Stimulated activated CD4-positive, alpha-beta T cell treated with anti-CD3 and anti-CD28 coated beads, Interleukin-12 subunit alpha, Interleukin-12 subunit beta, amount 100 ng/mL, for 24 hours (primary cell): ENCODE measurements around the gene NUDT6.

ENCODE experiments used
- DNase-seq, 2 experiments: peaks; one replicate each; pipeline ENCODE4 v3.0.0-alpha.2; 2020; ENCODE audit warnings: low read depth in 2 of 2

NUDT6 gene

DNA sequence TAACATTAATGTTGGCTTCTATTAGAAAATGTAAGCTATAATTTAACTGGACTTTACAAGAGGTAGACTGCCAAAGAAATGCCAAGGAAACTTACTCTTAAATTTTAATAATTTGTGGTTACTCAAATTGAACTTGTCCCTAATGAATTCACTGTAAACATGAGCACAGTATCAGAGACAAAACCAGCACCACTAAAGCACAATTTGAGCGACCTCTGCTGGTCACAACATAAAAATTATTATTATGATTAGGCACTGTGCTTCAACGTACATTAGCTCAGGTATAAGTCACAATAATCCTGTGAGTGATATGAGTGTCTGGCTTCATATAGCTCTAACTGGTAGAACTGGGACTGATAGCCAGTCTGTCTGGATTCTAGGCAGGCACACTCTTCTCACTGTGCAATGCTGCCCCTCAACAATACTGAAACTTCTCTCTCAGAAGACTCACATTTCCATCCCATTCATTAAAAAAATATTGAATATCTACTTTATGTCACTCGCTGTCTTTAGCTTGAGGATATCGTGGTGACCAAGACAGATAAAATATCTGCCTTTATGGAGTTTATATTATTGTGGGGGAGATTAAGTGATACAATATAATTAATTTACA is 8.0 kb downstream of the NUDT6 start:
- no peak for DNase-seq

DNA sequence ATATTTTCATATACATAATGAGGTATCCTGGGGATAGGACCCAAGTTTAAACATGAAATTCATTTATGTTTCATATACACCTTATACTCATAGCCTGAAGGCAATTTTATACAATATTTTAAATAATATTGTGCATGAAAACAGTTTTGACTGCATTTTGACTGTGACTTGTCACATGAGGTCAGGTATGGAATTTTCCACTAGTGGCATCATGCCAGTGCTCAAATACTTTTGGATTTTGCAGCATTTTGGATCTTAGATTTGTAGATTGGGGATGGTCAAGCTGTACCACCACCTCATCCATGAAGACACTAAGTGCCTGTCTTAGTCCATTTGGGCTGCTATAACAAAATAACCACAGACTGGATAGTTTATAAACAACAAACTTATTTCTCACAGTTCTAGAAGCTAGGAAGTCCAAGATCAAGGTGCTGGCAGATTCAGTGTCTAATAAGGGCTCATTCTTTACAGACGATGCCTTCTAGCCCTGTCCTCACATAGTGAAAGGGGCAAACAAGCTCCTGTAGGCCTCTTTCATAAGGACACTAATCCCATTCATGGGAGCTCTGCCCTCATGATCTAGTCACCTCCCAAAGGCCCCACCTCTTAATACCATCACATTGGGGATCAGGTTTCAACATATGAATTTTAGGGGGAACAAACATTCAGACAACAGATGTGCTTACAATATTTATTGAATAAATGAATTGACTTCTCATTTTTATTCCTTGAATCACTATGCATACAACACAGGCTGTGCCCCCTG is 9.4 kb downstream of the NUDT6 start:
- no peak for DNase-seq

DNA sequence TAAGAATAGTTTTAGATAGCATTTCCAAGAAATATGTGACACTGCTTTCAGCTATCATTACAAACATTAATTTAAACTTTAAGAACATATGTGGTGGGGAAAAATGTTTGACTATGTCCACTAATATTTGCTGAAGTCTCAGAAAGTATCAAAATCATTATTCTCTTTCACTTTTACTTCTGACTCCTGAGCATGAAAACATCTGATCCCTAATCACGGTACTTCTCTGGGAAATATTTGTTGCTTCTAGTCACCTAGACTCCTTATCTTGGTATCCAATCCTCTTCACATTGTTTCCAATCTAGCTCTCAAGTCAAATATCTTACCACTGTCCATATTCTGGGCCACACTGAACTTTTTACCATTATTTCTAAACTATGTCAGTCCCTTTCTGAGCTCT is 10.8 kb downstream of the NUDT6 start:
- no peak for DNase-seq

DNA sequence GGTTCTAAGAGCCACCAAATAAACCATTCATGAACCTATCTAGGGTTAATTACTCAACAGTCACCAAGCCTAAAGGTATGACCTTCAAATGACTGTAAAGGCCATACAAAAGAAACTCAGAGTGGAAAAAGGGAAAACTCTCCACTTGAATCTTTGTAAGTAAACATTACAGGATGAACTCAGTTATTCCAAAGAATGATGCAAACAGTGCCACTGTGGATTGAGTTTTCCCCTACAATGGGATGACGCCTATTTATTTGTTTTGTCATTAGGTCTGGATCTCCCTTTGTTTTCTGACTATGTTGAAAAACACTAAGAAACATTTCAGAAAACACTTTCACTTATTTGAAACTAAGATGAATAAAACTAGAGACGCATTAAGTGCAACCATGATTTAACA is 12.7 kb downstream of the NUDT6 start:
- DNase-seq: no peak

DNA sequence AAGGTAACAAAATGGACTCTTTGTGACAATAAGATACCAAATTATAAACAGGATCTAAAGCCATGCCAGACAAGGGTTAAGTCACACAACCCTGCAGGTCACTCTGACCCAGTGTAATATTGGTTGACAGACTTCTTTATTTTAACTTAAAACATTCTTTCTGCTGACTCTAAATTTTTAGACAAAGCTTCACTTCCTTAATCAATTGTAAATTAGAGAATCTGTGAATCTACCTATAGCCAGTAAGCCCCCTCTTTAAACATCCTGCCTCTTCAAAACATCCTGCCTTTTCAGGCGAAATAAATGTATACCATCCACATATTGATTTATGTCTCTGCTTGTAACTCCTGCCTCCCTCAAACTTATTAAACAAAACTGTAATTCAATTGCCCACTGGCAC is 14.2 kb downstream of the NUDT6 start:
- no peak for DNase-seq

DNA sequence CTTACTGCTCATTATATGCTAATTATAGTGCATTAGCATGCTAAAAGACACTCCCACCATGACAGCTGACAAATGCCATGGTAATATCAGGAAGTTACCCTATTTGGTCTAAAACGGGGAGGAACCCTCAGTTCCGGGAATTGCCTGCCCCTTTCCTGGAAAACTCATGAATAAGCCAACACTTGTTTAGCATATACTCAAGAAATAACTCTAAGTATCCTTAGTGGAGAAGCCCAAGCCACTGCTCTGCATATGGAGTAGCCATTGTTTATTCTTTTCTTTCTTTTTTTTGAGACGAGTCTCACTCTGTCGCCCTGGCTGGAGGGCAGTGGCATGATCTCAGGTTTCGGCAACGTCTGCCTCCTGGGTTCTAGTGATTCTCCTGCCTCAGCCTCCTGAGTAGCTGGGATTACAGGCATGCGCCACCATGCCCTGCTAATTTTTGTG is 15.5 kb downstream of the NUDT6 start:
- no peak for DNase-seq

DNA sequence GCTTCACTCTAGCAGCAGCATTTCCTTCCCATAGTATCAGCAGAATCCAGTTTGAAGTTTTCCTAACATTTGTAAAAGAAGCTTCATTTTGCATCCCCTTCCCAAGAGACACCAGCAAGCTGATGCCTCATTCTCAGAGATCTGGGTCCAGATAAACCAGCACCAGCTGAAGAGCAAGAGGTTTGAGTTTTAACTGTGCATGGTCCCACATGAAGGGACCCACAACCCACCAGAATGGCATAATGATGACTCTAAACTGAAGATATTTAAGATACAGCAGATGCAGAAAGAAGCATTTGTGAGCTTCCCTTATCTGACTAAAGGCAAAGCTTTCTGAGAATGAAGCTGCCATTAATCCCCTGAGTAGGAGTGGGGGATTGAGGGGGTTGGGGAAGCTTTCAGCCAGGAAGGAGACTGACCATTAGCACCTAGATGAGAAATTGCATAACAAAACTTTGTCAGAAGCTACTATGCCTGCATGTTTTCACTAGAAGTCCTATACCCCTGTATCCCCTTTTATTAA is 18.6 kb downstream of the NUDT6 start:
- DNase-seq: no peak

DNA sequence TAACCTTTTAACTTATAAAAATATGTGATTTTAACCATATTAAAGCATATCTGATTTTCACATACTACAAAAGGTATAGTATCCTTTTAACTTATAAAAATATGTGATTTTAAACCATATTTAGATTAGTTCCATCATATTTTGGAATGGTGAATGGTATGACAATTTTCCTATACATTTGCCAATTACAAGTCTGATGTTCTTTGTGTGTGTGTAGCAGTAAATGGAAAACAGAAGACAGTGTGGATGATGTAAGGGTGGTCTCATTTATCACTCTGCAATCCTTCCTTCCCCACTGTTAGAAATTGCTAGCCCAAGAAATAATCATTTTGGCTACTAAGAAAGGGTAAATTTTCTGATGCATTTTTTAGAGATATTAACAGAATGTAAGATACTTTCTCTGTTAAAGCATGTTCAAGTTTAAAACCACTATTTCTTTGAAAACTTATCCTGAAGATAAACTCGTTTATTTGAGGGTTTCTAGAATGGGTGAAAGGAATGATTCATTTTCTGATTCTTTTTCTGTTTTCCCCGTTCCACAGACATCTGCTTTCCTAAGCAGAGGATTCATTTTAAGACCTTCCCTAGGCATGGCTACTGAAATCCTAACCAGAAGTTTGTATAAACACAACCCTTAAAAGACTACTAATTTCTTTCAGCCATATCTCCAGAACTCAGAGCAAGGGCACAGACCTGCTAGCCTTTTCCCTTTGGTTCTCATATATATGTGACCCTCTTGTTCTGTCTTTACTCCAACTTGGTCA is 21.0 kb downstream of the NUDT6 start:
- no peak for DNase-seq

DNA sequence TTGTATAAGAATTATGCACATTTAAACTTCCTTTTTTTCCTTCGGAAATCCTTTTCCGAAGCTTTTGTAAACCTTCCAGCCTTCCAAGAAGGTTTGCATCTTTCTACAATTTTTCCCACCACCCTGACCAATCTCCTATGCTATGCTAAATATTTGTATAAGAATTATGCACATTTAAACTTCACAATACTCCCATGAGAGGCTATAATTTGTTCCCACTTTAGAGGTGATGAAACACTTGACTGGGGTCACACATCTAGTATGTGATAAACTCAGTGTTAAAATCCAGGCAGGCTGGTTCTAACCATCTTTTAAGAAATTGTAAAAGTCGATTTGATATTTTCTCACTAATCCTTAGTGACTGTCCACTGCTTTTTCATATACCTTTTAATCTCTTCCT is 22.1 kb downstream of the NUDT6 start:
- no peak for DNase-seq

DNA sequence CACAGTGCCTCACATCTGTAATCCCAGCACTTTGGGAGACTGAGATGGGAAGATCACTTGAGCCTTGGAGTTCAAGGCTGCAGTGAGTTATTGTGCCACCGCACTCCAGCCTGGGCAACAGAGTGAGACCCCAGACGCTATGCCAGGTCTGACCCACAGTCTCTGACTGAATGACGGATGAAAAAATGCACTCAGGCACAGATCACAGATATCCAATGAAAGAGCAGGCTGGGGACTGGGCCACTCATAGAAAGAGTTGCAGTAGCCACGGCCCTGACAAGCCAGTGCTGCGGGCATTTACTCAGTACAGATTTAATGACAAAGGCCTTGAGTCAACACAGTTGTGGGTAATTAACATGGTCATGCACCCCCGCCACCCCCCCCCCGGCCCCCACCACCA is 22.7 kb downstream of the NUDT6 start:
- no peak for DNase-seq

DNA sequence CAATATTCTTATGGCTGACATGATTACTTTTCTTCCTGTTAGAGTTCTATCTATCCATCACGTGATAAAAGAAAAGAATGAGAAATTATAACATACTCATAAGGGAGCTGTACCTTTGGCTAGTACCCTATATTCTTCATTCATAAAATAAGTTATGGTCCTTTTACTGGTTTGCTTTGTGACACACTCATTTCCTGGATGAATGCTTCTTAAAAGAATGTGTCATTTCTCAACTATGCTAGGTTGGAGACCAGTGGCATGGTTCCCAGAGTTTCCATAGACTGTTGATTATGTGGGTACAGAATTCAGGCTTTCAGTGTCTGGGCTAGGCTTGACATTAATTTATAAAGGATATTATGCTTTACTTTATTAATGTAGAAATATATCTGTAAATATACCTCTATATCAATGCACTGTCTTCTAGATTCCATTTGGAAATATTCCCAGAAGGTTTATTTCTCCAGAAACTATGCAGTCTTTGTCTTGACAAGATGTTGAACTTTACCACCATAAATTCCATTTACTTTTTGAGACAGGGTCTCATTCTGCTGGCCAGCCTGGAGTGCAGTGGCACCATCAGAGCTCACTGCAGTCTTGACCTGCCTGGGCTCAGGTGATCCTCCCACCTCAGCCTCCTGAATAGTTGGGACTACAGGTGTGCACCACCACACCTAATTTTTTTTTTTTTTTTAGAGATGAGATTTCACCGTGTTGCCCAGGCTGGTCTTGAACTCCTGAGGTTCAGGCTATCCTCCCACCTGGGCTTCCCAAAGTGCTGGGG is 23.8 kb downstream of the NUDT6 start:
- DNase-seq: no peak

DNA sequence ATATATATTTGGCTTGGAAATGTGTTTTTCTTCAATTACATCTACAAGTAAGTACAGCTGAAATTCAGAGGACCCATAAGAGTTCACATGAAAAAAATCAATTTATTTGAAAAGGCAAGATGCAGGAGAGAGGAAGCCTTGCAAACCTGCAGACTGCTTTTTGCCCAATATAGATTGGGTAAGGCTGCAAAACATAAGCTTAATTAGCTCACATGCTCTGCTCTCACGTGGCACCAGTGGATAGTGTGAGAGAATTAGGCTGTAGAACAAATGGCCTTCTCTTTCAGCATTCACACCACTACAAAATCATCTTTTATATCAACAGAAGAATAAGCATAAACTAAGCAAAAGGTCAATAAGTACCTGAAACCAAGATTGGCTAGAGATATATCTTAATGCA is 26.1 kb downstream of the NUDT6 start:
- DNase-seq: no peak

DNA sequence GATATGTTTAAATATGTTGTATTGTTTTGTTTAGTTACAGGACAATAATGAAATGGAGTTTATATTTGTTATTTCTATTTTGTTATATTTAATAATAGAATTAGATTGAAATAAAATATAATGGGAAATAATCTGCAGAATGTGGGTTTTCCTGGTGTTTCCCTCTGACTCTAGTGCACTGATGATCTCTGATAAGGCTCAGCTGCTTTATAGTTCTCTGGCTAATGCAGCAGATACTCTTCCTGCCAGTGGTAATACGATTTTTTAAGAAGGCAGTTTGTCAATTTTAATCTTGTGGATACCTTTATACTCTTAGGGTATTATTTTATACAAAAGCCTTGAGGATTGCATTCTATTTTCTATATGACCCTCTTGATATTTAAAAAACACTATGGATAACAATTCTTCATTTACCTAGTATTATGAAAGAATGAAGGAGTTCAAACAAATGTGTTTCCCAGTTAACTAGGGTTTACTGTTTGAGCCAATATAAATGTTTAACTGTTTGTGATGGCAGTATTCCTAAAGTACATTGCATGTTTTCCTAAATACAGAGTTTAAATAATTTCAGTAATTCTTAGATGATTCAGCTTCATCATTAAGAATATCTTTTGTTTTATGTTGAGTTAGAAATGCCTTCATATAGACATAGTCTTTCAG is 26.9 kb downstream of the NUDT6 start:
- no peak for DNase-seq

DNA sequence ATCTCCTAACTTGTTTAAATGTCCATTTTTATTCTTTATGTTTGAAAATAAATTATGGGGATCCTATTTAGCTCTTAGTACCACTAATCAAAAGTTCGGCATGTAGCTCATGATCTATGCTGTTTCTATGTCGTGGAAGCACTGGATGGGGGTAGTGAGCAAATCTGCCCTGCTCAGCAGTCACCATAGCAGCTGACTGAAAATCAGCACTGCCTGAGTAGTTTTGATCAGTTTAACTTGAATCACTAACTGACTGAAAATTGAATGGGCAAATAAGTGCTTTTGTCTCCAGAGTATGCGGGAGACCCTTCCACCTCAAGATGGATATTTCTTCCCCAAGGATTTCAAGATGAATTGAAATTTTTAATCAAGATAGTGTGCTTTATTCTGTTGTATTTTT is 27.6 kb downstream of the NUDT6 start:
- DNase-seq: no peak

DNA sequence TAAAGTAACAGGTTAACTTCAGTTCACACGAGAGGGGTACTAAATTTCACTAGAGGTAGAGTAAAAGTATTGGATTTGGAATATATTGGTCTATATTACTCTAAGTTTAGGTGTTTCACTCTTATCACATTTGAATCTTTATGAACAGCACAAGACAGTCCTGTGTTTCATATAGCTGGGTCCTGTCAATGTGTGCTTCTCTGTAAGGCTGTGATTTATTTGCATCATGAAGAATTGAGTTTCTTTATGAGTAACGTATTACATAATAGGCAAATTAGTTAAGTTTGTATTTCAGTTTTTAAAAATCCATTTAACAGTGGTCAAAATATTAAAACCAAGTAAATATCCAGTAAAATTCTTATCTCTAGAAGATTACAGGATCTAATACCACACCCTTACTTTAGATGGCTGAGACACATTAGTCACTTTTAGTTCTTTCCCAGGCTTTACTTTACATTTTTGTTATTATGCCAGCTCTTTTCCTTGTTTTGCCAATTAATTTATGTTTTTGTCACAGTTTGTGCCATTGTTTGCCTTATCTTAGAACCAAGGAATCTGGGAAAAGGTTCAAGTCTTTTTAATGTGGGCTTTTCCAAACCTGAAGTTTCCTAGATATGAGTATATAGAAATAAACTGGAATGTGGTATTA is 32.1 kb downstream of the NUDT6 start:
- DNase-seq: no peak

DNA sequence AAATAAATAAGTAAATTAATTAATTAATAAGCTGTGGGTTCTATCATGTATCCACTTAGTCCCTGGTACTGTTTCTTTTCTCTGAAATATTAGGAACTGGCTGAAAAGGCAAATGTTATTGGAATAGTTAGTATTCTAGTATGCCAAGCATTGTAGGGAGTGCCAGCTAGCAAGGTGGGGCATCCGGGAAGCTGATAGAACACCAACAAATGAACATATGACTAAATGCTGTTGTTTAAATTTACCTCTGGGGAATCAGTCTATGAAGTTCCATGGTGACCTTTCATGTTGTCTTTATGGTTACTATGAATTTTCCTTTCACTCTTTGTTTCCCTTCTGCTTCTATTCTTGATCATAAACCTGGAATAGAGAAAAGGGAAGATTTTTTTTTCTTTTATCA is 32.7 kb downstream of the NUDT6 start:
- DNase-seq: no peak

DNA sequence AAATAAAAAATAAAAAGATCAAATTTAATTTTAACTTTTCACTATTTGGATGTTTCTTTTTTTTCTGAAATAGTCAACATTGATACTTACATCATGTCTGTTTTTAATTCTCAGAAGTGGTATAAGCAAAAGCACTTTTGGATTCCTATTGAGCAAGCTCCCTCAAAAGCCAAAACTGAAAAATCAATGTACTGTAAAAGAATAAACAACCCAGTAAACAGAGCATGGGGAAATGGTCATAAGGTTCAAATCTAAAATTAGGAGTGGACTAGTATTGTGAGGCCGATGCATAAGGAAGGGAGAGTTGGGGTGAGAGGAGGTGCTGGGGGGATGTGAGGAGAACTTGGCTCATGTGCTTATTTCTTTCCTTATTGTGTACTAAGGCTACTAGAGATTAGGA is 37.9 kb downstream of the NUDT6 start:
- DNase-seq: no peak

DNA sequence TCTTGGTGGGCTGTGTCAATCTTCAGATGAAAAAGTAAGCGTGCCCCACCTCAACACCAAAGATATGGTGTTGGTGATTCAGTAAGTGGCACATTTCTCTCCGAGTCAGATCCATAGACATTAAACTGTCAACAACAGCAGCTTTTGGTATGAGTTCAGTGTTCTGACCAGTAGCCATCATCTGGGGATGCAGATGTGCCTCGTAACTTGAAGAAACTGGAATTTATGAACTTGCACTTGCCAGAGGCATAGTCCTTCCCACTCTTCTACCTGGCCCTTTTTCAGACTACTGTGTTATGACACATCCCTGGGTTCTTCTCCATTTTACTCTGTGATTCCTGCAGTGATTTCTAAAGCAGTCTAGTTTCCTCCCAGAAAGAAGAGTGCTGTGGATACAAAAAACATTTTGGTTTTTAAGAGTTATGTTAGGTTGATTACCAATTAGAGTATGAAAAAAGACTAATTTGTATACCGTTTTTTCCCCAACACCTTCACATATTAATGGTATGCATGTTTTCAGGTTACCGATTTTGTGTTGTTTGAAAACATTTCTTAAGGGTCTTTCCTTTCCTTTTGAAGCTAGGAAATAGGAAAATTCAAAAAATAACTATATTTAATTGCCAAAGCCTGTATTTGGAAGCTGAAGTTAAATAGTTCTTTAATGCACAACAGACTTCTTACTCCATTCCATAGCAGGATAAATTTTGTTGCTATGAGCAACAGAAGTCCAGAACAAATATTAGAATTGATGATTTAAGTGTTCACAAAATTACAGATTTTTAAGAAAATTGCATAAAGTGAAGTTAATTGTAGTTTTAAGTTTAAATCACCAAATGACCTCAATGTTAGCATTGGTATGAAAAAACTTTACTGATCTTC is 39.3 kb downstream of the NUDT6 start:
- DNase-seq: no peak

DNA sequence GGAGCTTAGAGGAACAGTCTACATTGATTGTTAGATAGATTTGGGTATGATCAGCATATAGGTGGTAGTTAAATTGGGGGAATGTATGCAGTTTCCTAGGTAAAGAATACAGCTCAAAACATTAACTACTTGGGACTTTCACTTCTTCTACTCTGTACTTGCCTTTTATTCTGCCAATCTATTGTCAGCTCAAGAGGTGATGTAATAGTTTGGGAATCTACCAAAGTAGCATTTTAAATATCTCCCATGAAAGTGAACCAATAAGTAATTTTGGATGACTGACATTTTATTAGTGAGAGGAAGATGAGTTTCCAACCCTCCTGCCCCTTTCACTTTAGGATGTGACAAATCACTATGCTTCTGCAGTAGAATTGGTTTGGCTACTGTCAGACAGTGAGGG is 43.4 kb downstream of the NUDT6 start:
- no peak for DNase-seq

DNA sequence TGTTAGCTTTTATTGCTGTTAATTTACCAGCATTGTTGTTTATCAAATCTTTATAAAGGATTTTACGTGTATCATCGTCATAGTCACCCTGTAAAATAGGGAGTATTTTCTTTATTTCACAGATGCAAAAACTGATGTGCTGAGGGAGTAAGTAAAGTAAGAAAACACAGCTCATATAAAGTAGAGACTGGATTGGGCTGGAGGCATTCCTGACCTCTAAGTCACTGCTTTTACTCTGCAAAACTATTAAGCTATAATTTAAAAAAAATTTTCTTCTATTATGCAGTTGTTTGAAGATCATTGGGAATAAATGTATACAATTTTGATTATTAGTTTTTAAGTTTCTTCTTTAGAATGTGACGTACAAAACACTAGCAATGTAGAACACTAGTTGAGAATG is 45.9 kb downstream of the NUDT6 start:
- DNase-seq: no peak
